Measurements from ENCODE around the gene SREK1IP1. TPM values are rescaled to one million over a fixed set of nuclear protein-coding genes. Genes with fewer than 3 reads are reported as not detected.

The SREK1IP1 gene
- total RNA-seq, result 13.5 and 13.6 TPM in 2 replicates

- DNase-seq (ENCODE audit: low read depth in 2 of 2), result peak; percentile 86 to 94
These were observed at the start of gene SREK1IP1, which contains the start of gene CWC27 for GRCh38 chr5:64768358-64769312. TSS of gene SREK1IP1 (minus strand) at chr5:64768691. CDS start at chr5:64768517, 174 bp downstream. TSS of gene CWC27 (plus strand) at chr5:64768930. CDS start at chr5:64769147, 217 bp downstream.

DNA sequence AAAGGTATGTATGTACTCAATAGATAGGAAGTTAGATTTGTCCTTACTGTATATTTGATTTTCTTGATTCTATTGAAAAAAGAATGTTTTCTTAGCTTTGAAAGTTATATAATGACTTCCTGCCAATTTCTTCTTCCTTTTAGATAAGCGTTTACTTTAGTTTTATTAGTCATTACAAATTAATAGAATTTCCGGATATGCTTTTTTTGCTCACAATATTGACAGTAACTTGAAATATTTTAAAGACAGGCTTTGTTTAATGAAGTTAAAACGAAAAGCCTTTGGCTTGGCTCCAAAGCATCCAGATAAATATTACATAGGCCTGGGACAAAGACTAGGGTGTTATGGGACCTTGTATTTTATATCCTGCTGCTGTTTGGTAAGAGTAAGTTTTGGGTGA lies 49.8 kb upstream of the SREK1IP1 start:
- peak in 1 of 2 donors; percentile 44 for DNase-seq (ENCODE audit: low read depth in 2 of 2)

DNA sequence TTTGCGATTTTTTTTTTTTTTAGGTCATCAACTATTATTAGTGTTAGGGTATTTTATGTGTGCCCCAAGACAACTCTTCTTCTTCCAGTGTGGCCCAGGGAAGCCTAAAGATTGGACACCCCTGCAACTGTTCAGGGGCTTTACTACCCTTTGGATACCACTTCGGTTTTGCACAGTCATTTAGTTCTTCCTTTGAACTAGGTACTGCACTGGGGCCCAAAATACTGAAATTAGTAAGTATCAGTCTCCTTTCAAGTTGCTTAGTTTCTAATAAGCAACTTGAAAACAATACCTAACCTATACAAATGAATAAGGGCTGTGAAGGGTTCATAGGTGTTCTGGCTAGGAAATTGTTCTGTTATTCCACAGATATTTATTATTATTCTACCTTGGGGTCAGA lies 45.6 kb upstream of the SREK1IP1 start:
- no peak for DNase-seq (ENCODE audit: low read depth in 2 of 2)

GRCh38 chr5:64811050-64811640 lies 42.7 kb upstream of the SREK1IP1 start:
- DNase-seq (ENCODE audit: low read depth in 2 of 2), result peak; percentile 69 to 74

- no peak for DNase-seq (ENCODE audit: low read depth in 2 of 2)
These were observed 39.0 kb upstream of the SREK1IP1 start for GRCh38 chr5:64807520-64807919.

DNA sequence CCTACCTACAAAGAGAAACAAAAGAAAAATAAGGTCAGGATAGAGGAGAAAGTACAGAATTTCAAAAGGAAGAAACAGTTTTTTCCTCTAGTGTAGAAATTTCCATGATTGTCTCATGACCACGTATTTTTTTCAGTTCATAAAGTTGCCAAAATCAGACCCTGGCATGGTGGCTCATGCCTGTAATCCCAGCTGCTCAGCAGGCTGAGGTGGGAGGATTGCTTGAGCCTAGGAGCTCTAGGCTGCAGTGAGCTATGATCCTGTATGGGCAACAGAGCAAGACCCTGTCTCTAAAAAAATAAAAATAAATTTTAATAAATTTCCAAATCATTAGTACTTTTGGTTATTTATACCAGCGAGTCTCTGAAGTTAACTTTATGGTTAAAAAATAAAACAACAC lies 38.0 kb upstream of the SREK1IP1 start:
- no peak for DNase-seq (ENCODE audit: low read depth in 2 of 2)

DNA sequence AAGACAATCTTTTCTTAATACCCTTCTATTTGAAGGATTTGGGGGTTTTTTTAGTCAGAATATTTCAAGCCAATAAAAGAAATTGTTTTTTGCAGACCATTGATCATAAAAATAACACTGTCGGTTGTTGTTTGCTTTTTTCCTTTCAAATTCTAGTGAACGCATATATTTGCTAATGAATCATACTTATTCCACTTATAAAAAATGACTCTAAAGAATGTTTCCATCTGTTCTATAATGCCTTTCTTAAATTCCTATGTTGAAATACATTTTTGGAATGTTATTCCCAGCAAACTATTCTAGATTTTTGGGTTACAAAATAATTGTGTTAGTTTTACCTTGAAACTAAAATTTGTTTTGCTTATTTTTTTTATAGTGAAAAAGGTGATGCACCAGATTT lies 32.4 kb upstream of the SREK1IP1 start:
- DNase-seq (ENCODE audit: low read depth in 2 of 2), result no peak

GRCh38 chr5:64796301-64796700 lies 27.8 kb upstream of the SREK1IP1 start:
- DNase-seq (ENCODE audit: low read depth in 2 of 2), result no peak

DNA sequence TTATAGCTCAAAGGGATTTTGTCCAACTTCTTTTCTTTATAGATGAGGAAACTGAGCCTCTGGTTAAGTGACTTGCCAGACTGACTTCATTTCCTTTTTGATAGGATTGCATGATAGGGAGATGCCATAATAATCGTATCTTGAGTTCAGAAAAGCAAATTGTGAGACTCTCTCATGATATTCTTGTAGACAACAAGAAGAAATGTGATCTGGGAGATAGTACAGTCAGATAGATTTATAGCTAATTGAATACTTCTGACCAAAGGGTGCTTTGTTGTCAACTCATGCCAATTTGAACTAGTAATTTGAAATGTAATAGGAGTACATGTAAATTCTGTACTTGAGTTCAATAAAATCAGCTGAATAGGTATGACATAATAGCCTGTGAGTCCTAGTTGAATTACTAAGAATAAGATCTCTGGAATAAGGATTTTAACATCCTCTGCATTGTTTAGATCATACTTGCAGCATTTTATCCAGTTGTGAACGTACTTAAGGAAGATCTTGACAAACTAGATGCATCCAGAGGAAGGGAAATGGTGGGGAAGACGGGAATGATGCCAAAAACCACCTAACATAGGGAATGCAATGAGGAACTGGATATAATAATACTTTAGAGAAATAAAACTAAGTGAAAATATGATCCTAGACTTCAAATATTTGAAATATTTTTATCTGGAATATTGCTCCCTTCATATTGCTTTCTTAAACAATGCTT lies 25.7 kb upstream of the SREK1IP1 start:
- no peak for DNase-seq (ENCODE audit: low read depth in 2 of 2)

DNA sequence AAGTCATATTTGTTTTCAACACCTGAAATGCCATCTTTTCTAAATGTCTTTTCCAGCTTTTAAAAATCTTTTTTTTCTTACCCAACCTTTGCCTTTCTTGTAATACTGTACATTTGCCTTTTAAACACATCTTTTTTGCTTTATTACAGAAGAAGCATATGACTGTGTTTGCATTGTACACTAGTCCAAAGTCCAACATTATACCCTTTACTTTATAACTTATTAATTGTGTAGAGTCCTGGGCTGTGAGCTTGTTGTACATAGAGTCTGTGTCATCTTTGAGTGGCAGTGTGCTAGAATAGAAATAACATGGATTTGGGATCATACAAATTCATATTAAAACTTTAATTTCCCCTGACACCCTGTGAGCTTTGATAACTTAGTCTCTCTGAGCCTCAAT lies 24.0 kb upstream of the SREK1IP1 start:
- DNase-seq (ENCODE audit: low read depth in 2 of 2), result no peak

DNA sequence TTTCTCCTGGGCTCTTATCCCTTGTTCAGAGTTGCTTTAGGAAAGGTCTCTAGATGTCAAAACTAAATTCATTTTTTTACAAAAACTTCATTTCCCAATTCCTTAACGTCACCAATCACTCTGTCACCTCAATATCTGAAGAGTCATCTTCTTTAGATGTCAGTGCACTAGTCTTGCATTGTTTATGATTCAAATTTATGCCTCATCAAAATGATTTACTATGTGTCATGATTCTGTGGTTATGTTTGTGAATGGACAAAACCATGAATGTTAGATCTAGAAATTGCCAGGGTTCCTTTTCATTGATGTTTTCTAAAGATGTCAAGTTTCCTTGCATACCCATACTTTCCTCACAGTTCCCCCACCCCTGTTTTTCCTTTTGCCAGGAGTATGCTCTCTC lies 21.7 kb upstream of the SREK1IP1 start:
- no peak for DNase-seq (ENCODE audit: low read depth in 2 of 2)

DNA sequence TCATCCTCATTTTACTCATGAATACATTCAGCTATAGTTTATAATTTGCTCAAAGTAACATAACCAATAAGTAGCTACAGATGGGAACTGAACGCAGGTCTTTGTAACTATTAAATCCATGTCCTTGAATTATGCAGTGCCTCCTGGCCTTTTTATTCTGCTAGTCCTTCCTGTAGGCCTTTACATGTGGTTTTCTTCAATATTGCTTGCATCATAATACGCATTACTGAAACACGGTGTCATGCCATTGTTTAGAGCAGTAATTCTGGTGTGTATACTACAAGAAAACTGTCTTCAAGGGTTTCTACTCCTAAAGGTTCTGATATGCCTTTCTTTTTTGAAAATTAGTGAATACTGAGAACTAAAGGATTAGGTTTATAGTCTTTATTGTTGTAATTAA lies 21.0 kb upstream of the SREK1IP1 start:
- no peak for DNase-seq (ENCODE audit: low read depth in 2 of 2)

DNA sequence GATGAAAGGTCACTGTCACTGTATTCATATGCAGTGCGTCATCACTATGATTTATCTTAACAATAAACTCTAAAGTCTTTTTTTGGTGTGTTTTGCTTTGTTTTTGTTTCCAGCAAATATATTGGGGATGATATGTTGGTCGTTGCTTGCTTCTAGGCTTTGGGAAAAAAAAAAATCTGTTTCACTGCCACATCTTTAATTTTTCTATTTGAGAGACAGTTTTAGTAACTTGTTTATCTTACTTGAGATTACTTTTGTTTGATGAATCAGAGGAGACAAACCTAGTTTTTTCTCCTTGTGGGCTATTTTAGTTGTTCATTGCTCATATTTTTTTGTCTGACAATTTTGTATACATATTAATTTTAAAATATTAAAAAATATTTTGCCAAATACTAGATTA lies 19.7 kb upstream of the SREK1IP1 start:
- no peak for DNase-seq (ENCODE audit: low read depth in 2 of 2)

DNA sequence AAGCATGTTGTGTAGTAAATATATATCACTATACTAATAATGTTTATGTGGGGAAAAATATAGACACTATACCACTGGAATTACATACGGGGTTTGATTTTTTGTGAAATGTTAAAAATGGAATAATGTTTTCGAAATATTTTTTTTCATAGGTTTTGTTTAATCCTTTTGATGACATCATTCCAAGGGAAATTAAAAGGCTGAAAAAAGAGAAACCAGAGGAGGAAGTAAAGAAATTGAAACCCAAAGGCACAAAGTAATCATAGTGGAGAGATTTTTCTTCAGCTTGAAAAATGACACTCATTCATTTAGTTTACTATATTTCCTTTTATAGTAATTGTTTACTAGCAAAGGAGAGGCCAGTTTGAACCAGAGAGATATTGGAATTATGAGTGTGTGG lies 17.9 kb upstream of the SREK1IP1 start:
- no peak for DNase-seq (ENCODE audit: low read depth in 2 of 2)

- DNase-seq (ENCODE audit: low read depth in 2 of 2), result peak; percentile 72 to 87
These were observed 16.0 kb upstream of the SREK1IP1 start for GRCh38 chr5:64784451-64785025.

DNA sequence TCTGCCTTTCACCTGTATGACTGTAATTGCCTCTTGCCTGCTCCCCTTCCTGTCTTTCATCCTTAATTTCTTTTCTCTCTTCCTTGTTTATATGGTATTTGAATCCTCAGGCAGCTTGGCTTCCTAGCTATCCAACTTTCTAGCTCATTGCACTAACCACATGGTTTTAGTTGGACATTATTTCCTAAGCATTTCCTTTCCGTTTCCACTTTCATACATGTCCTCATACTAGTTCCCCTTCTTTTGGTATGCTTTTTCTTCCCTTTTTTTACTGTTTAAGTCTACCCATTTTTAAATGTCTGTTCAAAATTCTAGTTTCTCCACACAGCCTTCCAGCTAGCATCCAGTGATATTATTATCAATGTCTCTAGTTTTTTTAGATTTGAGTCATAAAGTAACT lies 6.8 kb upstream of the SREK1IP1 start:
- DNase-seq (ENCODE audit: low read depth in 2 of 2), result no peak

DNA sequence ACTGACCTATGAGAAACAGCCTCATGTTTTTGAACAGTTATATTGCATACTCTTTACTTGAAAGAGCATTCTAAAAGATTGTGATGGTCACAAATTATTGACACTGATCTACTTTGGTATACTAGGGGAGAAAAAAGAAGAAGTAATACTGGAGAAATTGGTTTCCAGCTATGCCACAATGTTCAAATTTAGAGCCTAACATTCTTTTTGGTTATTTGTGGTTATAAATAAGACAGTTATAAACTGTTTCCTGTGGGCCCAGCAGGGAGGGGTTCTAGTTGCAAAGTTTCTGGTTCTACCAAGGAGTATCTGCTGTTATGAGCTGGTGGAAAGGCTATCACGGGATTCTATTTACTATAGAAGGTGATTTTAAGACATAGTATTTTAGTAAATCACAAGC lies 5.0 kb upstream of the SREK1IP1 start:
- DNase-seq (ENCODE audit: low read depth in 2 of 2), result no peak

GRCh38 chr5:64771736-64772135 lies 3.2 kb upstream of the SREK1IP1 start:
- DNase-seq (ENCODE audit: low read depth in 2 of 2), result no peak

- no peak for DNase-seq (ENCODE audit: low read depth in 2 of 2)
These were observed 1.4 kb upstream of the SREK1IP1 start for GRCh38 chr5:64769855-64770254.

GRCh38 chr5:64767959-64768357 lies 533 bp downstream of the SREK1IP1 start:
- peak in 1 of 2 donors; percentile 35 for DNase-seq (ENCODE audit: low read depth in 2 of 2)

DNA sequence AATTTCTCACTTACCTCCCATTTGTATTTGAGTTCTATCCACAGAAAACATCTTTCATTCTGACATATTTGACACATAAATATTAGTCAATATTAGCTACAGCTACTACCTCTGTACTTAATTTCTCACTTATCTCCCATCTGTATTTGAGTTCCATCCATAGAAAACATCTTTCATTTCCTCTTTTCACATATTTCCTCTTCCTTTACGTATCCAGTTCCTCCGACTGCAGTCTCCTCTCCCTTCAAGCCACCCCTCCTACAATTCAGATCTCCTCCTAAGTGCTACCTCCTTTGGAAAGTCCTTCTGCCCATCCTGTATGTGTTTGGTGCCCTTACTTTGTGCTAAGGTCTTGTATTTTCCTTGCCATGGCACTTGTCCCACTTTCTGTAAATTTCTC lies 1.6 kb downstream of the SREK1IP1 start:
- no peak for DNase-seq (ENCODE audit: low read depth in 2 of 2)

Measured in dermis microvascular lymphatic vessel endothelial cell (primary cell).